ENCODE measurements around the gene NHSL2.

DNA sequence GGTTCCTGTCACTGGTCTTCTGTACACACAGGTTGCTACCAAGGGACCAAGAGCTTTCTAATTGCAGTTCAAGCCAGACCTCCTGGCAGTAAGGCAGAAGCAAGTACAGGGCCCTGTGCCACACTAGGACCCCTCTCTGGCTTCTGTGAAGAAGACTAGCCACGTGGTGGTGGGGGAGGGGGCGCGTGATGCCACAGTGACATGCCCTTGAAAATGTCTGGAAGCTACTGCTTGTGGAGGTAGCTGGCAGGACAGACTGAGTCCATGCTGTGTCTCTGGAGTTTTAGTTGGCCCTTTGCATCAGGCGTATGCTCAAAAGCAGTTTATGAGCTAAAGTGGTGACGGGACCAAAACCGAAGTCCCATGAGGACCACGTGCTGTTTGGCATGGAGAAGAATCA, 170.2 kb downstream of the NHSL2 start:
- TF ChIP-seq POLR2A (IDR thresholded peaks at IDR 0.05), result no peak
- TF ChIP-seq, protein P1, sequence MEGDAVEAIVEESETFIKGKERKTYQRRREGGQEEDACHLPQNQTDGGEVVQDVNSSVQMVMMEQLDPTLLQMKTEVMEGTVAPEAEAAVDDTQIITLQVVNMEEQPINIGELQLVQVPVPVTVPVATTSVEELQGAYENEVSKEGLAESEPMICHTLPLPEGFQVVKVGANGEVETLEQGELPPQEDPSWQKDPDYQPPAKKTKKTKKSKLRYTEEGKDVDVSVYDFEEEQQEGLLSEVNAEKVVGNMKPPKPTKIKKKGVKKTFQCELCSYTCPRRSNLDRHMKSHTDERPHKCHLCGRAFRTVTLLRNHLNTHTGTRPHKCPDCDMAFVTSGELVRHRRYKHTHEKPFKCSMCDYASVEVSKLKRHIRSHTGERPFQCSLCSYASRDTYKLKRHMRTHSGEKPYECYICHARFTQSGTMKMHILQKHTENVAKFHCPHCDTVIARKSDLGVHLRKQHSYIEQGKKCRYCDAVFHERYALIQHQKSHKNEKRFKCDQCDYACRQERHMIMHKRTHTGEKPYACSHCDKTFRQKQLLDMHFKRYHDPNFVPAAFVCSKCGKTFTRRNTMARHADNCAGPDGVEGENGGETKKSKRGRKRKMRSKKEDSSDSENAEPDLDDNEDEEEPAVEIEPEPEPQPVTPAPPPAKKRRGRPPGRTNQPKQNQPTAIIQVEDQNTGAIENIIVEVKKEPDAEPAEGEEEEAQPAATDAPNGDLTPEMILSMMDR (IDR thresholded peaks at IDR 0.05), result no peak

Measured in lower leg skin (tissue), 3 donors.